GM18858 (cell line): ENCODE results near the gene TAT.
"Not testable (repeated sequence)": the region's sequence is repeated elsewhere in the genome, so short reads cannot be mapped to it uniquely, and the experiment has no call there.

ENCODE experiments used
- ATAC-seq: cut with Tn5 transposase; IDR thresholded peaks from one replicate; pipeline ENCODE4 v1.9.1; 2021; ENCODE audit not compliant: unreplicated experiment

The TAT gene

GRCh38 chr16:71576971-71577370 lies at the start of gene TAT:
TAT (minus strand) TSS chr16:71577092; CDS start chr16:71576415, 677 bp downstream.
- ATAC-seq = no peak

GRCh38 chr16:71626018-71626857 lies 49.3 kb upstream of the TAT start, which contains the start of gene MARVELD3:
MARVELD3 (plus strand) TSS chr16:71626184; CDS start chr16:71626230, 46 bp downstream.
- ATAC-seq = no peak

GRCh38 chr16:71625113-71625850 lies 48.4 kb upstream of the TAT start:
- no peak for ATAC-seq

GRCh38 chr16:71623597-71623996 lies 46.7 kb upstream of the TAT start:
- ATAC-seq = no peak

GRCh38 chr16:71622088-71622487 lies 45.2 kb upstream of the TAT start:
- ATAC-seq = no peak

GRCh38 chr16:71618429-71618828 lies 41.5 kb upstream of the TAT start:
- ATAC-seq = no peak

- ATAC-seq = not testable (repeated sequence)
Observed at GRCh38 chr16:71614956-71615355, 38.1 kb upstream of the TAT start.

GRCh38 chr16:71610936-71611871 lies 34.3 kb upstream of the TAT start:
- ATAC-seq = no peak

- ATAC-seq = no peak
Observed at GRCh38 chr16:71610447-71610846, 33.6 kb upstream of the TAT start.

GRCh38 chr16:71609066-71609465 lies 32.2 kb upstream of the TAT start:
- no peak for ATAC-seq

- ATAC-seq = no peak
Observed at GRCh38 chr16:71600822-71601221, 23.9 kb upstream of the TAT start.

GRCh38 chr16:71598426-71598825 lies 21.5 kb upstream of the TAT start:
- not testable (repeated sequence) for ATAC-seq

- ATAC-seq = not testable (repeated sequence)
Observed at GRCh38 chr16:71595340-71595826, 18.5 kb upstream of the TAT start.

- no peak for ATAC-seq
Observed at GRCh38 chr16:71594000-71594646, 17.2 kb upstream of the TAT start.

- ATAC-seq = no peak
Observed at GRCh38 chr16:71593048-71593999, 16.4 kb upstream of the TAT start.

GRCh38 chr16:71591917-71592316 lies 15.0 kb upstream of the TAT start:
- ATAC-seq = no peak

- ATAC-seq = no peak
Observed at GRCh38 chr16:71590584-71590983, 13.7 kb upstream of the TAT start.

GRCh38 chr16:71590071-71590470 lies 13.2 kb upstream of the TAT start:
- ATAC-seq = not testable (repeated sequence)

- ATAC-seq = not testable (repeated sequence)
Observed at GRCh38 chr16:71589334-71589733, 12.4 kb upstream of the TAT start.
